HG02642 (cell line): ENCODE results near the gene EPG5.
A peak's percentile ranks its signal among the peaks of the same experiment; 100 is the strongest.
"Not testable (repeated sequence)": the region's sequence is repeated elsewhere in the genome, so short reads cannot be mapped to it uniquely, and the experiment has no call there.

Experiments used
- ATAC-seq: cut with Tn5 transposase; IDR thresholded peaks from one replicate; pipeline ENCODE4 v1.9.1; 2021; ENCODE audit warnings: mild to moderate bottlenecking; ENCODE audit not compliant: unreplicated experiment, poor library complexity

The EPG5 gene

DNA sequence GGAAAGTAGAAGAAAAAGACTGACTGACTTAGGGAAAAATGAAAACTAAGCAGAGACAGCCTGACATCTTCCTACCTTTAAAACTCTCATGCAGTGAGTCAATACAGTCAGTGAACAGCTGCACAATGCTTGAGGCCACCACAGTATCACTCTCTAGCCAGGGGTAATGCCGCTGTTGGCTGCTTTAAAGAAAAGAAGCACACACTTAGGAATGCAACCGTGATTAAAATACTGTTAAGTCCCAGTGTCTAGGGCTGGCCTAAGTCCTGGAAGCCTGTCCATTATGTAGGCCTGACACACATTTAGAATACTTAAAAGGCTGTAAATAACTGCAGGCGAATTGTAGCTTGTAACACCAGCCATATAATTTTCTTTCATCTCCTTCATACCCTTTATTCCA is 91.0 kb downstream of the EPG5 start:
- no peak for ATAC-seq

DNA sequence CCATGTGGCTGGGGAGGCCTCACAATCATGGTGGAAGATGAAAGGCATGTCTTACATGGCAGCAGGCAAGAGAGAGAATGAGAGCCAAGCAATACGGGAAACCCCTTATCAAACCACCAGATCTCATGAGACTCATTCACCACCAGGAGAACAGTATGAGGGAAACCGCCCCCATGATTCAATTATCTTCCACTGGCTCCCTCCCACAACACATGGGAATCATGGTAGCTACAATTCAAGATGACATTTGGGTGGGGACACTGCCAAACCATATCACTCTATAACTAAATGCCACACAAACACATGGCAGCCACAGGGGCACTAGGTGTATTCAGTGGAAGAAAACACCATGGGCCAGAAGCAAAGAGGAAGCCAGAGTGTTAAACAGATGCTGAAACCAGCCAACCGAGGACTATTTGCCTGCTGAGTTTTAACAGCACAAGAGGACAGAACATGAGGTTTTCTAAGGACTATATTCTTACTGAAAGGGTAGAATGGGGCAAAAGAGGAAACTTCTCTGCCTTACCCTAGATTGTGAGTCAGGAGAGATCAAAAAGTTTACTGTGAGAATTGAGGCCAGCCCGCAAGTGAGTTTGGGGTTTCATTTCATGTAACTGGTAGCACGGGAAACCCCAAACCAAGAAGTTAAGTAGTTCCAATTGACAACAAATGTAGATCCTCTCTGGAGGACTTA is 92.5 kb downstream of the EPG5 start:
- peak; percentile 92 for ATAC-seq

DNA sequence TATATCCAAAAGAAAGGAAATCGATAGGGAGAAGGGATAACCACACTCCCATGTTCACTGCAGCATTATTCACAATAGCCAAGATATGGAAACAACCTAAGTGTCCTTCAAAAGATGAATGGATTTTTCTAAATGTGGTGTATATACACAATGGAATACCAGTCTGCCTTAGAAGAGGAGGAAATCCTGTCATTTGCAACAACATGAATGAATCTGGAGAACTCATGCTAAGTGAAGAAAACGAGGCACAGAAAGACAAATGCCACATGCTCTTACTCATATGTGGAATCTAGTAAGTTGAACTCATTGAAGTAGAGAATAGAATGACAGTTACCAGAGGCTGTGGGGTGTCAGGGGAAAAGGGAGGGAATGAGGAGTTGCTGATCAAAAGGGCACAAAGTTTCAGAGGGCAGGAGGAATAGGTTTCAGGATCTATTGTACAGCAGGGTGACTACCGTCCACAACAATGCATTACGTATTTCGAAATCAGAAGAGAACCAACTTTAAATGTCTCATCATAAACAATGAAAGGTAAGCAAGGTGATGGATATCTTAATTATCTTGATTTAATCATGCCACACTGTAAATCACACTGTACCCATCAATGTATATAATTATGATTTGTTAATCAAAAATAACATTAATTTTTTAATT is 95.6 kb downstream of the EPG5 start:
- no peak for ATAC-seq

DNA sequence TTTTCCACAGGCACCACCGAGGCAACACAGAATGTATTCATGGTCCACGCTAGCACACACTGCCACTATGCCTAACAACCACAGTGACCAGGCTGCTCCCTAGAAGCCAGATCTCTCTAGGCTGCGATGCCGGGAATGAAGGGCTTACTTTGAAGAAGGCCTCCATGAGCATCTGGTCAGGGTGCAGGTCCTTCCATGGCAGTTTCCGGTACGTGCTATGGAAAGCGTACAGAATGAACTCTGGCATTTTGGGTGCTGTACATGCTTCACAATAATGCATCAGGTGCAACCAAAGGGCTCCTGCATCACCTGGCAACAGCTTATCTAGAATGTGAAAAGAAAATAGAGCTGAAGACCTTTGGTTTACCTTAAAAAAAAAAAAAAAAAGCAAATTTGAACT is 96.7 kb downstream of the EPG5 start:
- ATAC-seq: no peak

DNA sequence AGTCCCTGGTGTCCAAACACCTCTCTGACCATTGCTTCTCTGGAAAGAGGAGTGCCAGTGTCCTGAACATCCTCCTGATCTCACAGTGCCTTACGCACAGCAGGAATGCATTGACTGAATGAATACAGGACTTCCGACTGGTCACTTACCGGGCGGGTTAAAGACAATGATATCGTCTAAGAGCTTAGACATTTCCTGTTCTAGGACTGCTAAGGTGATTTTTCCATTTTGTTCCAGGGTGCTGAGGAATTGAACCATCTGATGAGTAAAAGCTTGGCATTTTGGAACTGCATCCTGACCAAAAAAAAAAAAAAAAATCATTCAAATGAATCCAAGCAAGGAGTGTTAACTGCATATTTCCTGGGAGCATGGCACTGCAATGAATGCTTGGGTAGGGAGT is 101.7 kb downstream of the EPG5 start:
- no peak for ATAC-seq

DNA sequence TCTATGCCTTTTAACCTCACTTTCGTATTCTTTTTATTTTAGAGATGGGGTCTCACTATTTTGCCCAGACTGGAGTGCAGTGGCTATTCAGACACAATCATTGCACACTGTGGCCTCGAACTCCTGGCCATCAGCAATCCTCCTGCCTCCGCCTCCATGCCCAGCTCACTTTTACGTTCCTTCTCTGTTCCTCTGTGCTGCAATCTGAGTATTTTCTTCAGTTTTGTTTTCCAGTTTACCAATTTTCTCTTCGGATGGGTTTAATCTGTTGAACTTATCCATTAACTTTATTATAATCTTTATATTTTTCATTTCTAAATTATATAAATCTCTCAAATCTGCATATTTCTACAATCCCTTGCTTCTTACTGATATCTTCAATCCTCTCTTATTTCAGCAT is 103.0 kb downstream of the EPG5 start:
- no peak for ATAC-seq

DNA sequence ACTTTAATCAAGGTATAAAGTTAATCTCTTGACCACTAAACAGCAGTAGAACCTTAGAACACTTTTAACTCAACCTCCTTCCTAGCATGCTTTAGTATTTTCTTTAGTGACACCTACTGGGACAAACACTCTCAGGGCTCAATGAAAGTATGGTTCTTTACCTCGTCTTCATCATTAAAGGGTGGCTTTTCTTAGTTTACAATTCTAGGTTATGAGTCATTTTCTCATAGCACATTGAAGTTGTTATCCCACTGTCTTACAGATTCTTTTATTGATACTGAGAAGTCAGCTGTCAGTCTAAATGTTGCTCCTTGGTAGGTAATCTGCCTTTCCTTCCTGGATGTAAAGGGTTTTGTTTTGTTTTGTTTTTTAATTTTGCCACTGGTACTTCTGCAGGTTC is 103.7 kb downstream of the EPG5 start:
- ATAC-seq: no peak

DNA sequence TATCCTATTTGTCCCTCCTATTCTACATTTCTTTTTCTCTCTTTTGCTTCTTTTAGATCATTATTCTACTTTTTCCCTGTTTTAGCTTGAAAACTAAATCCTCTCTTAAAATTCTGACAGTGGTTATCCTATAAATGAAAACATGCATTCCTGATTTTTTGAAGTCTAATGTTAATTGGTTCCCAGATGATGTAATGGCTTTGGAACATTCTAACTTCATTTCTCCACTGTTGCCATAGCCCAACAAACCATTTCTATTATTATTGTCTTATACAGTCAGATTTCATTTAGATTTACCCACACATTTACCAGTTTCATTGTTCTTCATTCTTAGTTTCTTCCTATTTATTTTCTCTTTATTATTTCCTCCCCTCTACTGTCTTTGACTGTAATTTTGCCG is 105.2 kb downstream of the EPG5 start:
- ATAC-seq: no peak

DNA sequence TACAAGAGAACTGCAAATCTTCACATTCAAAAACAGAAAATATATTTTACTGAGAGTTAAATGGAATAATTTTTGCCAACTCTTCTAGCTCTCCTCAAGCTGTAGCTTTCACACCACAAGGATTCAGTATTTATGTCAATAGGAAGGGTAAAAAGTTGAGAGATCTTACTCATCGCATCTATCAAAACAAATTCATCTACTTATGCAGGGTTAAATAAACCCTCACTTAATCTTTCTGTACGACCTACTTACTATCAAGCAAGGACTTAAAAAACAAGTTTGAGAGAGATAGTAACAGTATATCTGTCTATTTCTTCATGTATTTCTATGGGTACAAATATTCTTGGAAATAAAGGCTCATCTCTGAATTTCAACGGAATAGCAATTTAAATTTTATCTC is 106.2 kb downstream of the EPG5 start:
- no peak for ATAC-seq

DNA sequence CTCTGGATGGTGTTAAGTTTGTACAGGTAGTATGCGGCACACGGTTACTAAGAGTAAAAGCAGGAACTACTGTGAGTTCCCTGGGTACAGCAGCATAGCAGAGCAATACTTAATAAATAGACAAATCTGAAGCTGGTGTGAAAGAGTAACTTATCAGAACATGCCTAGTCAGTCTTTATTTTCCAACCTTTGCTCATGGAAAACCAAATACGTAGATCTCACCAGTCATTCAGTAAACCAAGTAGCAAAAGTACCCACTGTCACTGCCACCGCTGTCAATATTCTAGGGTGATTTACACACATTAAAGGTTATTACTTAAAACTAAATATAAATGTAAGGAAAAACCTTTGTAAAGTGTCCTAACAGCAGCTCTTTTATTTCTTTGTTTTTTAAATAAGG is 106.6 kb downstream of the EPG5 start:
- no peak for ATAC-seq

DNA sequence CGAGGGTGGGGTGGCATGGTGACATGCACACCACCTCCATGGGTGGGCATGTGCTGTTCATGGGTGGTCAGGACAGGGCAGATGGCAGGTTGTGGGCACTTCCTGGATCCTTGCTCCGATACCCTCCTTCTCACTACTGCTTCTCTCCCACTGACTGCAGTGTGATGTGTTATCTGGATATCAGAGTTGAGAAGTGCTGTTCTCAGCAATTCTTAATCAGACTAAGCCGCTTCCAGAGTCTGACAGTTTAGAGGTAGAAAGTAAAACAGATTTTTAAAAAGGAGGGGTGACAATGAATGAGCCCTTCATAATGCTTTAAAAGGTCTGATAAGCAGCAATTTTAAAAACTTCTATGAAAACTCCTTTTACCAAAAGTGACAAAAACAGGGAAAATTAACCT is 107.8 kb downstream of the EPG5 start:
- no peak for ATAC-seq

DNA sequence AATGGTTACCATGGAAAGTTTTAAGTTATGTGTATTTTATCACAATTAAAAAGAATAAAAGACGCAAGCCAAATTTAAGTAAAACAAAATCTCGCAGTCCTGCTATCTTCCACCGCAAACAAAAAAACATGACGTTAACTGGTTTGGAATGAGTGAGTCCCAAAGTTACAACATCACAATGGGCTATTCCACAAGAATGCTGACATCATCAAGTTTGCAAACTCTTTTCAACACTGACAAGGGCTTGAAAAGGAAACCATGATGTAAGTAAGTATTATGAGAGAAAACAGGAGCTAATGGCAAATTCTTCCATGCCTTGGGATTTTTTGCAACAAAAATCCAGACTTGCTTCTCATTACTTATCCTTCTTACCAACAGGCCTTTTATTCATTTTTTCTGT is 110.6 kb downstream of the EPG5 start:
- no peak for ATAC-seq

DNA sequence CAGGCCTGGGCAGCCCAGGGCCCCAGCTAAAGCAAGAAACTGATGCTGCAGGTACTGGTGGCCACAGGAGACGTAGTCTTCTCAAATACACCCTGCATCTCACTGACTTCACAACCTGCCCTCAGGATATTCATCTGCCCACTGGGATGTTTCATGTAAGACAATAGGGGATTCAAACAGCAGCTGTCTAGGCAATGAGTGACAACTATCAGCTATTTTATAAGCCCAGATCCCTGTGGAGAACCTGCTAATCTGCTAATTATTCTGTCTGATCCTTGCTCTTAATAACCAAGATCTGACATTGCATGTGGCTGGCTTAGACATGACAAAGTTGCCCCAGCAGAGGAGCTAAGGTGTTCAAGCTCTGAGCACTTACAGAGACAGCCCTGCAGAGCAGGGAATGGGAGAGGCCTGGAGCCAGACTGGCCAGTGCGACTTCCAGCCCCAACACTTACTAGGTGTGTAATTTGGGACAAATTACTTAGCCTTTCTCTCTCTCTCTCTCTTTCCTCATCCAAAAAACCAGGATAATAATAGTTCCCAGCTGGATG is 113.0 kb downstream of the EPG5 start:
- no peak for ATAC-seq

DNA sequence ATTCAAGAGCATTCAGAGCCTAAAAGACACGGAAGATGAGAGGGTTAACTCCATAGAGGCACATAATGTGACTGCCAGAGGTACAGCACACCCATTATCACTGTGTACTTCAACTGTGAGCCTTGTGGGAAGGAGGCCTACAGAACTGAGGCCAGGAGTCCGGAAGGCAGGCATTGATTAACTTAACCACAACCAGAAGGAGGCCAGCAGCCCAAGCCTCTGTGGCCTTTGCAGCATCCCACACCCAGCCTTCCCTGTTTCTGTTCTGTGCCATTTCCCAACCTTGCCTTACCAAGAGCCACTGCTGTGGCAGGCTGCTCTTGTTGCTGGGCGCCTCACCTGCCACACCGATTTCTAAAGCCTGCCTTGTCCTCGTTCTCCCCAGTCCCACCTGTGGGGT is 114.5 kb downstream of the EPG5 start:
- ATAC-seq: no peak

DNA sequence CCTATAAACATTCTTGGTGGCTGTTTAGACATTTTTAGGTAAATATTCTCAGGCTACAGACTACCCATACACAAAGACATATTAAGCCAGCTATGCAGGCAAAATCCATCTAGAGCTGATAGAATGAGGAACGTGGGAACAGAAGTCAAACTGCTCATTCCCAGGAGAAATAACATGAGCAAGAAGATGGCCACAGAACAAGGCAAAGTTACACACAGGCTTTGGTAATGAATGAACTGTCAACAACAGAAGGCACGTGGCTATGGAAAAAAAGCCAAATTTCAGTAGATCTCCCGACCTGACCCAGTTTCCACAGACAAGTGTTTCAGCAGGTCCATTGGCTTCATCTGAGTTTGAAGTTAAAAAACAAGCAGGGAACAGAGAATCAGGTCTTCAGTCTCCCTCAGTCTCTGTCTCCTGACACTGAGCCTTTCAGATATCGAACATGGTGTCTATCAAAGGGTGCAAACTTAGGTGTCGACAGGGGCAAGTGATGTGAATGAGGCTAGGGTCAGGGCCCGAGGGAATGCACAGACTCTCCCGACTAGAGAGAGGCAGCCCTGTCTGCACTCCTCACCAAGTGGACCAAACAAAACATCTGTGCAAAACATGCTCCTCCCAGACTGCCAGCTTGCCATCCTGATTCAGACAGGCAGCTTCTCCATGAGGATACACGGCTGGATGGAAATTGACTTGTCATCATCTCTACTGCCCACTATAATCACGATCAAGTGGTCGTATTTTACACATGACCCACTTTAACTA is 115.8 kb downstream of the EPG5 start:
- ATAC-seq: no peak

DNA sequence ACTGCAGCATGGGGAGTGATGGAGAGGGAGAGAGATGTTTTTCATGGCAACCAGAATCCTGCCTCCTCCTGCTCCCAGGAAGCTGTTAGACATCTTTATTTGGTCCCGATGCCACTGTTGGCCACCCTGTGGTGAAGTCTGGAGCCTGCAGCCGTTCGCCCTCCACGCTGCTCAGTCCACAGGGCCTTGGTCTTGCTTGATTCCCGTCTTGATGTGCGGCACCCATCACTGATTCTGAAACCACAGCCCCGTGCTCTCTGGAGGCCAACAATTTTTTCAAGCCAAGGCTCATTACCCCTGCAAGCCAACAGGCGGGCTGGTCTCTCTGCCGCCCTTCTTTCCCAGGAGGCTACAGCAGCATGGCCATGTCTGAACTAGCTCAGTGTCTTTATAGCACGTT is 117.1 kb downstream of the EPG5 start:
- no peak for ATAC-seq

DNA sequence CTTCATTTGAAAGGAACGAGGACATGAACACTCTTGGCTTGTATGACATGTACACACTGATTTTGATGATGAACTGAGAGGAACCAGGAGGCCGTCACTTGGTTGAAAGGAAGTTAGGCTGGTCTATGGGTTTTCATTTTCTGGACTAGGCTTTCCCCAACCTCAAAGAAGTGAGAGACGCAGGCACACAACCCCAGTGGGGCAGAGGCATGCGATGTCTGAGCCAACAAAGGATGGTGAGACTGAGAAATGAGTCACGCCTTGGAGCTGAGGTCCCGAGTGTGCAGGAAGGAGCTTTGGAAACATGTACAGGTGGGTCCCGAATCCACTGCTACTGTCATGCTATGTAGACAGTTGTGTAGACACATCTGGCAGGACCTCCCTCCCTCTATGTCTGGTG is 117.6 kb downstream of the EPG5 start:
- no peak for ATAC-seq

DNA sequence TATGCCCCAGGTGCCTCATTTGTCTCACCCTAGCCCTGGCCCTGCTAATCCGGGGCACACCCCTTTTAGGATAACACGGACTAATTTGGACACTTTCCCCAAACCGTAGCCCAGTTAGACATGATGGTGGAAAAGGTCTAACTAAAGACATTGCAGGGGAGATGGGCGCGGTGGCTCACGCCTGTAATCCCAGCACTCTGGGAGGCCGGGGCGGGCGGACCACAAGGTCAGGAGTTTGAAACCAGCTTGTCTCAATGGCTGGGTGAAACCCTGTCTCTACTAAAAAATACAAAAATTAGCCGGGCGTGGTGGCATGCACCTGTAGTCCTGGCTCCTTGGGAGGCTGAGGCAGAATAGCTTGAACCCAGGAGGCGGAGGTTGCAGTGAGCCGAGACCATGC is 118.5 kb downstream of the EPG5 start:
- ATAC-seq: not testable (repeated sequence)

DNA sequence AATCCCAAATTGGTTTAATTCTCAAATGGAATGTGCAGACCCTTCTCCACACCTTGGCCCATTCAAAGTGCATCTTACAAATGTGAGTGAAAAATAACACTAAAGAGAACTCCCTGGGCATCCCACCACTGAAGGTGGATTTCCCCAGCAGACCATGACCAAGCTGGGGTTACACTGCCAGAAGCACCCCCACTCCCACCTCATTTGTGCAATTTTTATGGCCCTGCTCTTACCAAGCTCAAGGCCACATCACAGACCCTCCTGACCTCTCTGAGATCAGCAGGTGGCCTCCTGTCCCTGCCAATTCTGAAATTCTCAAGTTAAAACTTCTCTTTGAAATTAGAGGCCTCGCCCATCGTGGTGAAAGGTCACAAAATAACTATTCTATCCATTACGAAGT is 120.0 kb downstream of the EPG5 start:
- no peak for ATAC-seq

DNA sequence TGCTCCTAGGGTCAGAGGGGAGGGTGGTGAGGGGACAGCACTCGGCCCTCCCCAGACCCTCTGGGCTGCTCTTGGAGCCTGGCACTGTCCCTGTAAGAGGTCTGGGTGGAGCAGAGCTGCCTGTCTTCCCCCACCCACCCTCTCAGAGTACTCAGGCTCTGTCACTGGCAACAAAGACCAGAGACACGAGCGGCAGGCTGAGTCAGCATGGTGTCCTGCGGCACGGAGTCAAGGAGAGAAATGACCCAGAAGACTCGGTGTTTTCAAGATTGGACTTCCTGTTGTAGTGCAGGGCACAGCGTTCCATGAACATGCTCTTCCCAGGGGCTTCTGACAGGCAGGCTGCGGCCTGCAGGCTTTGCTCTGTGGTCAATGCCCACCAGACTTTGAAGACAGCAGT is 121.7 kb downstream of the EPG5 start:
- ATAC-seq: no peak

DNA sequence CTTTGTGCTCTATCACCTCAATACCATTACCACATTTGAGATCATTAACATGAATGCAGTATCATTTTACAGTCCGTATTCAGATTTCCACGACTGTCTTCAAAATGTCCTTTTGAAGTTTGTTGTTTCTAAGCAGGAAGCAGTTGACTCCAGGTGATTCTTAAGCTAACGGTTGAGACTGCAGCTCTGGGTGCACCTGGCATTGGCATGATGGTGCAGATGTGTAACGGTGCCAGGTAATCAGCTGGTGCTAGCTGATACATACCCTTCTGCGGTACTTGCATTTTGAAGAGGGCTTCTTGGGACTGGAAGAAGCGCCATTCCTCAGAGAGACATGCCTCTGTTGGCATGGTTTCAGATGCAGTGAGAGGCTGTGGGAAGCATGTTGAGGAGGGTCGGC is 122.2 kb downstream of the EPG5 start:
- no peak for ATAC-seq
